PC-9 (cell line): ENCODE measurements around the gene SNORC. TPM values are rescaled to one million over a fixed set of nuclear protein-coding genes. Genes with fewer than 3 reads are reported as not detected.

Experiments
- BruUV-seq: library from RNA; stranded (reverse); fragments of 400-500 nt; replicated peaks from 2 replicates; lab custom pipeline; 2021; lab: Mats Ljungman, UMichigan
- CTCF ChIA-PET: fragments of 300-600 bp; sonication (Branson Sonifier 250); formaldehyde crosslinking; loops from one replicate; lab custom pipeline; 2022; ENCODE audit warnings: antibody characterized with exemption; lab: Charles Lee
- POLR2A ChIA-PET: fragments of 300-600 bp; sonication (Branson Sonifier 250); formaldehyde crosslinking; loops from one replicate; lab custom pipeline; 2022; ENCODE audit warnings: antibody characterized with exemption; ENCODE audit not compliant: unreplicated experiment; lab: Charles Lee
- DNase-seq, 2 experiments: peaks; one replicate each; pipeline versions ENCODE4 v3.0.0 to v3.0.0-alpha.2; 2015 to 2022; ENCODE audit warnings: mixed read lengths in 1 of 2
- H2AFZ ChIP-seq: fragments of 200-600 bp; sonication (generic); 2 replicates; pipeline ENCODE4 v1.8.1; 2017; ENCODE audit warnings: antibody characterized with exemption
- H3F3A ChIP-seq: fragments of 200-600 bp; sonication (generic); 2 replicates; pipeline ENCODE4 v1.8.1; 2017; ENCODE audit warnings: antibody characterized with exemption, mild to moderate bottlenecking, low read depth; ENCODE audit not compliant: insufficient read depth
- H3K27ac ChIP-seq: fragments of 200-600 bp; sonication (generic); 2 replicates; pipeline ENCODE4 v1.6.1; 2016; ENCODE audit warnings: mixed run types
- H3K27me3 ChIP-seq: fragments of 200-600 bp; sonication (generic); 2 replicates; pipeline ENCODE4 v1.6.1; 2016; ENCODE audit warnings: low read depth, mixed run types; ENCODE audit not compliant: insufficient read depth
- H3K36me3 ChIP-seq: fragments of 200-600 bp; sonication (generic); 2 replicates; pipeline ENCODE4 v1.6.1; 2016; ENCODE audit warnings: low read depth, mixed run types
- H3K4me1 ChIP-seq: fragments of 200-600 bp; sonication (generic); replicated peaks from 2 replicates; pipeline ENCODE4 v1.6.1; 2016; ENCODE audit warnings: mixed run types; ENCODE audit not compliant: insufficient read depth
- H3K4me2 ChIP-seq: fragments of 200-600 bp; sonication (generic); 2 replicates; pipeline ENCODE4 v1.6.1; 2017; ENCODE audit warnings: mixed run types
- H3K4me3 ChIP-seq: fragments of 200-600 bp; sonication (generic); 2 replicates; pipeline ENCODE4 v1.6.1; 2016; ENCODE audit warnings: mixed run types
- H3K79me2 ChIP-seq: fragments of 200-600 bp; sonication (generic); 2 replicates; pipeline ENCODE4 v1.6.1; 2017; ENCODE audit warnings: low read depth, mixed run types
- H3K9me2 ChIP-seq: fragments of 200-600 bp; sonication (generic); 2 replicates; pipeline ENCODE4 v1.8.1; 2017; ENCODE audit warnings: mild to moderate bottlenecking; ENCODE audit not compliant: insufficient read depth
- H3K9me3 ChIP-seq: fragments of 200-600 bp; sonication (generic); 2 replicates; pipeline ENCODE4 v1.8.1; 2016; ENCODE audit warnings: low read depth; ENCODE audit not compliant: insufficient read depth
- H4K20me1 ChIP-seq: fragments of 200-600 bp; sonication (generic); 2 replicates; pipeline ENCODE4 v1.8.1; 2017; ENCODE audit not compliant: insufficient read depth
- EZH2 ChIP-seq: fragments of 200-600 bp; sonication (generic); IDR thresholded peaks from 2 replicates; pipeline ENCODE4 v1.8.0; 2017; ENCODE audit warnings: antibody characterized with exemption, low read depth
- intact Hi-C: fragments of 100-400 bp; cut with micrococcal nuclease; formaldehyde crosslinking; loops from one replicate; pipeline ENCODE4 v1.10.0; 2022; ENCODE audit not compliant: unreplicated experiment
- total RNA-seq: library from RNA; stranded (reverse); gene quantifications from 2 replicates; pipeline ENCODE4 v1.2.3, GENCODE V29; 2021
- TF ChIP-seq, protein P1 (sequence below): fragments of 200-600 bp; sonication (generic); conservative IDR thresholded peaks from 2 replicates; pipeline ENCODE4 v1.6.1; 2017; ENCODE audit warnings: mixed run types, antibody characterized with exemption, mild to moderate bottlenecking, moderate library complexity

Gene SNORC
- total RNA-seq, 1 experiment from 2014 or later, result 10.4 TPM

DNA sequence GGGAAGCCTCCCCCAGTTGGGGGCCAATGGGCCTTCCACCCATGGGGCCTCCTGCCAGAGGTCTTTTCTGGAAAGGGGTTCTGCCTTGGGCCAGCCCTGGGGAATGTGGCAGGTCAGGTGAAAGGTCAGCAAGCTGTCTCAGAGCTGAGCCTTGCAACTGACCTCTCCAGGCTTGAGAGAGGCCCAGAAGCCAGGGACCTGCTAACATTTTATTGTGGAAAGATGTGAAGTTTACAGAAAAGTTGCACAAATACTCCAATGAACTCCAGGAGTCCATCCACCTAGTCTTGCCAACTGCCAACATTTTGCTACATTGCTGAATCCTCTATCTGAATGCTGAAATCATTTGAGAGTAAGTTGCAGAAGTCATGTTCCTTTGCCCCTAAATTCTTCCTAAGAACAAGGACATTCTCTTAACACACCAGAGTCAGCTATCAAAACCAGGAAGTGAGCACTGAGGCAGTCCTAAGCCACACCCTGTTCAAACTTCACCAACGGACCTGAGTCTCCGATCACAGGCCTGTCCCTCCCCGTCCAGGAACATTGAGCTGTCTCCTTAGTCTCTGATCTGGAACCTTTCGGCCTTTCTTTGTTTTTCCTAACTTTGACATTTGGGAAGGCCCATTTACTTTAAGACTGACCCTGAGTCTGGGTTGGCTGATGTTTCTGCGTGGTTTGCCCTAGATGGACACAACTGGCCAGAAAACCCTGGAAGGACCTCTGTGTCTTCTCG, 4.0 kb downstream of the SNORC start:
- no peaks in the 10 kb centered on the region for H3K36me3 ChIP-seq
- no peaks in the 10 kb centered on the region for H3K79me2 ChIP-seq
- ChIA-PET CTCF (interaction anchor here (0.6 to 1.2 kb wide), 2 partner anchors 14 to 370 kb away, joined by 3 read pairs; no protein-coding TSS in a partner anchor), POLR2A (no interaction called here)
- no peaks in the 10 kb centered on the region for H3K27me3 ChIP-seq
- H3F3A ChIP-seq, result peaks cover 14% of the 10 kb centered on the region; the same call in 1 of the 2 replicates
- no peaks in the 10 kb centered on the region for H4K20me1 ChIP-seq
- no peak overlapping the region for H3K4me3 ChIP-seq
- DNase-seq, result no peak
- no peaks in the 10 kb centered on the region for H3K4me1 ChIP-seq
- TF ChIP-seq EZH2, result no peak
- TF ChIP-seq, protein P1, sequence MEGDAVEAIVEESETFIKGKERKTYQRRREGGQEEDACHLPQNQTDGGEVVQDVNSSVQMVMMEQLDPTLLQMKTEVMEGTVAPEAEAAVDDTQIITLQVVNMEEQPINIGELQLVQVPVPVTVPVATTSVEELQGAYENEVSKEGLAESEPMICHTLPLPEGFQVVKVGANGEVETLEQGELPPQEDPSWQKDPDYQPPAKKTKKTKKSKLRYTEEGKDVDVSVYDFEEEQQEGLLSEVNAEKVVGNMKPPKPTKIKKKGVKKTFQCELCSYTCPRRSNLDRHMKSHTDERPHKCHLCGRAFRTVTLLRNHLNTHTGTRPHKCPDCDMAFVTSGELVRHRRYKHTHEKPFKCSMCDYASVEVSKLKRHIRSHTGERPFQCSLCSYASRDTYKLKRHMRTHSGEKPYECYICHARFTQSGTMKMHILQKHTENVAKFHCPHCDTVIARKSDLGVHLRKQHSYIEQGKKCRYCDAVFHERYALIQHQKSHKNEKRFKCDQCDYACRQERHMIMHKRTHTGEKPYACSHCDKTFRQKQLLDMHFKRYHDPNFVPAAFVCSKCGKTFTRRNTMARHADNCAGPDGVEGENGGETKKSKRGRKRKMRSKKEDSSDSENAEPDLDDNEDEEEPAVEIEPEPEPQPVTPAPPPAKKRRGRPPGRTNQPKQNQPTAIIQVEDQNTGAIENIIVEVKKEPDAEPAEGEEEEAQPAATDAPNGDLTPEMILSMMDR, result no peak
- H3K9me2 ChIP-seq, result no peaks in the 10 kb centered on the region
- intact Hi-C loops, result no loop called here
- no peaks in the 10 kb centered on the region for H3K9me3 ChIP-seq
- no peak overlapping the region for H3K4me2 ChIP-seq
- no TSS peak for BruUV-seq
- no peak overlapping the region for H2AFZ ChIP-seq
- H3K27ac ChIP-seq, result no peak overlapping the region

DNA sequence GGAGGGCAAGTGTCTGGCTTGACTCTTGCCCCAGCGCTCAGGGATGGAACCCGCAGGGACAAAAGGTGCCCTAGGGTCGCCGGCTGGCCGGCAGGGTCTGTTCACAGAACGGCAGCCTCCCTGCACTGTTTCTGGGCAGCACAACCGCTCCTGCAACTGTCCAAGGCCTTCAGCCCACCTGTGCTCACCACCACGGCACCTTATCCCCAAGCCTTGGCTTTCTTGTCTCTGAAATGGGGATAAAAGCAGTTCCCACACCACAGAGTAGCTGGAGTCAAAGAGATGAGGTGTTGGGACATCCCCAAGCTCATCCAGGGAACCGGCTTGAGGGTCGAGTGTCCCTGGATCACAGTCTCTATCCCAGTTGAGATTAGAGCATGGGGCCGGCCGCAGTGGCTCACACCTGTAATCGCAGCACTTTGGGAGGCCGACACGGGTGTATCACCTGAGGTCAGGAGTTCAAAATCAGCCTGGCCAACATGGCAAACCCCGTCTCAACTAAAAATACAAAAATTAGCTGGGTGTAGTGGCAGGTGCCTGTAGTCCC, 4.7 kb downstream of the SNORC start:
- DNase-seq, result no peak
- H3K27me3 ChIP-seq, result no peaks in the 10 kb centered on the region
- peaks cover 14% of the 10 kb centered on the region; the same call in 1 of the 2 replicates for H3F3A ChIP-seq
- no peak overlapping the region for H3K4me2 ChIP-seq
- H3K4me1 ChIP-seq, result no peaks in the 10 kb centered on the region
- no peaks in the 10 kb centered on the region for H3K9me2 ChIP-seq
- no peak overlapping the region for H3K27ac ChIP-seq
- ChIA-PET CTCF (interaction anchor here (0.6 to 1.2 kb wide), 3 partner anchors 15 to 370 kb away, joined by 3 to 9 read pairs (median 3); no protein-coding TSS in a partner anchor), POLR2A (no interaction called here)
- TF ChIP-seq, protein P1, result no peak
- TF ChIP-seq EZH2, result no peak
- intact Hi-C loops, result no loop called here
- H3K9me3 ChIP-seq, result no peaks in the 10 kb centered on the region
- H3K79me2 ChIP-seq, result no peaks in the 10 kb centered on the region
- no TSS peak for BruUV-seq
- H3K36me3 ChIP-seq, result no peaks in the 10 kb centered on the region
- H2AFZ ChIP-seq, result no peak overlapping the region
- no peak overlapping the region for H3K4me3 ChIP-seq
- H4K20me1 ChIP-seq, result no peaks in the 10 kb centered on the region

DNA sequence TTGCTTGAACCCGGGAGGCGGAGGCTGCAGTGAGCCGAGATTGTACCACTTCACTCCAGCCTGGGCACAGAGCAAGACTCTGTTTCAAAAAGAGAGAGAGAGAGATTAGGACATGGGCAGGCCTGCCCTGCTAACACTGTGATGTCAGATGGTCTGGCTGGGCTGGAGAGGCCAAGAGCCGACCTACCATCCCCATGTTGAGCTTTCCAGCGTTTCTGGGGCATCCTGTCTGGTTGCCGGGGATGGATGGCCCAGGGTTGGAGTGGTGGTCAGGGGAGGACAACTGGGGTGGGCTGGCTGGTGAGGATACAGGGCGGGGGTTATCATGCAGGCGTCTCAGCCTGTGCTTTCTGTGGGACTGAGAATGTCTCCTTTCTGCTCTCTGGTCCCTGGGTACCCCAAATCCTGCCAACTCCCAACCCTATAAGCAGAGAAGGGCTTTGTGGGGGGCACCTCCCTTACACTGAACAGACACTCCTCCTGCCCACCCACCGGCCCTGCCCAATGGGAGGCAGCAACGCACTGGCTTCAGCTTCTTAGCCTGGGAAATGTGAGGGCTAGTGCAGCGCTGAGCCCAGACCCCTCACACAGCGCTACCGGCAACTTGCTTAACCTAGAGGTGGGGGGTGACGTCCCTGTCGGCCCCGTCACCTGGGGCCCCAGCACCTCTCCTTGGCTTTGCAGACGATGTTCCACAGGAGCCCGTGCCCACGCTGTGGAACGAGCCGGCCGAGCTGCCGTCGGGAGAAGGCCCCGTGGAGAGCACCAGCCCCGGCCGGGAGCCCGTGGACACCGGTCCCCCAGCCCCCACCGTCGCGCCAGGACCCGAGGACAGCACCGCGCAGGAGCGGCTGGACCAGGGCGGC, 5.4 kb downstream of the SNORC start:
- DNase-seq, result peak in 1 of 2 experiments; percentile 34

More for the DNA sequence above, 5.4 kb downstream of the SNORC start:
- Histone ChIP-seq H2AFZ (peak overlapping the region; percentile 4; the same call in 1 of the 2 replicates), H3K79me2 (no peaks in the 10 kb centered on the region), H3K4me3 (peak overlapping the region; percentile 54; the same call in 1 of the 2 replicates), H3K4me2 (peak overlapping the region; percentile 65), H3K36me3 (no peaks in the 10 kb centered on the region), H3K4me1 (no peaks in the 10 kb centered on the region), H3F3A (peaks cover 14% of the 10 kb centered on the region; the same call in 1 of the 2 replicates), H4K20me1 (no peaks in the 10 kb centered on the region), H3K9me3 (no peaks in the 10 kb centered on the region), H3K27me3 (no peaks in the 10 kb centered on the region), H3K9me2 (no peaks in the 10 kb centered on the region), H3K27ac (no peak overlapping the region)
- ChIA-PET POLR2A (no interaction called here), CTCF (interaction anchor here (0.6 kb wide), 1 partner anchor 203 kb away, joined by 9 read pairs; no protein-coding TSS in a partner anchor)
- TF ChIP-seq EZH2, result no peak
- TF ChIP-seq, protein P1, result no peak
- intact Hi-C loops, result loop anchor here (1.0 kb wide), 1 partner anchor 151 kb away; no protein-coding TSS in a partner anchor
- TSS peak; percentile 44 for BruUV-seq
